ENCODE results near the gene SENP3. TPM values are rescaled to one million over a fixed set of nuclear protein-coding genes. Genes with fewer than 3 reads are reported as not detected.
A peak's percentile ranks its signal among the peaks of the same experiment; 100 is the strongest.

The SENP3 gene
- polyA plus RNA-seq, 1 donor = 90.9 TPM

DNA sequence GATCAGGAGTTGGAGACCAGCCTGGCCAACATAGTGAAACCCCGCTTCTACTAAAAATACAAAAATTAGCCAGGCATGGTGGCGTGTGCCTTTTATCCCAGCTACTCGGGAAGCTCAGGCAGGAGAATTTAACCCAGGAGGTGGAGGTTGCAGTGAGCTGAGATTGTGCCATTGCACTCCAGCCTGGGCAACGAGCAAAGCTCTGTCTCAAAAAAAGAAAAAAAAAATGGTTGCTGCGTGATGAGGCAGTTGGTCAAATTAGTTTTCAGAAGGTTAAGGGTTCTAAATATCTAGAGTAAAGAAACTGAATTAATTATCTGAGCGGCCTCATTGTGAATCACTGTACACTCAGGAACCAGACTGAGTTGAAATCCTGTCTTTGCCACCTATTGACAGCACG lies 14.2 kb downstream of the SENP3 start:
- DNase-seq = no peak

DNA sequence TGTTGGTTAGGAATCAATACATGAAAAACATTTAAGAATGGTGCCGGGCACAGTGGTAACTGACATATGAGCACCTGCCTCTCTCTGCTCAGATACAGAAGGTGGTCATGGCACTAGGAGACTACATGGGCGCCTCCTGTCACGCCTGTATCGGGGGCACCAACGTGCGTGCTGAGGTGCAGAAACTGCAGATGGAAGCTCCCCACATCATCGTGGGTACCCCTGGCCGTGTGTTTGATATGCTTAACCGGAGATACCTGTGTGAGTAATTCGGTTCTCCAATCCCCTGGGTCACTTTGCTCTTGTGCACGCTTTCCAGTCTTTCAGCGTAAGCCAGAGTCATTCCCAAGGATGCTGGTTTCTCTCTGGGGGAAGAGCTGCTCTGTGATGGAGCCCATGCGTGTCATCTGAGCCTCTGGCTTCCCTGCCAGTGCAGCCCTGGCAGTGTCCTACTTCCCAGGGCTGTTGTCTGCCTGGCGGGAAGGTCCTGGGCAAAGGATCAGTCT lies 14.8 kb downstream of the SENP3 start:
- no peak for DNase-seq

DNA sequence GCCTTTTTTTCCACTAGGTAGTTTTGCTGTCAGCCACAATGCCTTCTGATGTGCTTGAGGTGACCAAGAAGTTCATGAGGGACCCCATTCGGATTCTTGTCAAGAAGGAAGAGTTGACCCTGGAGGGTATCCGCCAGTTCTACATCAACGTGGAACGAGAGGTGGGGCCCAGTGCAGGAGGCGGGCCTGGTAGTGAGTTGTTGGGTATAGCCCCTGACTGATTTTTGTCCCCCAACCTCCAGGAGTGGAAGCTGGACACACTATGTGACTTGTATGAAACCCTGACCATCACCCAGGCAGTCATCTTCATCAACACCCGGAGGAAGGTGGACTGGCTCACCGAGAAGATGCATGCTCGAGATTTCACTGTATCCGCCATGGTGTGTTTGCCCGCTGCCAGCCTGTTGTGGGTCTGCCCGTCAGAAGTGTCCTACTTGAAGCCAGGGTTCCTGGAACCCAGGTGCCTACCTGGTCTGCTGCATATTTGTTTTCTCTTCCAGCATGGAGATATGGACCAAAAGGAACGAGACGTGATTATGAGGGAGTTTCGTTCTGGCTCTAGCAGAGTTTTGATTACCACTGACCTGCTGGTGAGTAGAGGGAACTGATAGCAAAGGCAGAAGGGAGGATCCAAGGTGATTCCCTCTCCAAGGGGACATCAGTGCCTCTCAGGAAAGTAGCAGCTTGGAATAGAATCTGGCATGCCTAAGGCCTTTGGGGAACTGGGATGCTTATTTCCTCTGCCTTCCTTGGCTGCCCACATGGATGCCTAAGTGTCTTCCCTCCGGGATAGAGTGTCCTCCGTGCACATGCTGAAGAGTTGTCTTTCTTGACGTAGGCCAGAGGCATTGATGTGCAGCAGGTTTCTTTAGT lies 15.8 kb downstream of the SENP3 start:
- no peak for DNase-seq

DNA sequence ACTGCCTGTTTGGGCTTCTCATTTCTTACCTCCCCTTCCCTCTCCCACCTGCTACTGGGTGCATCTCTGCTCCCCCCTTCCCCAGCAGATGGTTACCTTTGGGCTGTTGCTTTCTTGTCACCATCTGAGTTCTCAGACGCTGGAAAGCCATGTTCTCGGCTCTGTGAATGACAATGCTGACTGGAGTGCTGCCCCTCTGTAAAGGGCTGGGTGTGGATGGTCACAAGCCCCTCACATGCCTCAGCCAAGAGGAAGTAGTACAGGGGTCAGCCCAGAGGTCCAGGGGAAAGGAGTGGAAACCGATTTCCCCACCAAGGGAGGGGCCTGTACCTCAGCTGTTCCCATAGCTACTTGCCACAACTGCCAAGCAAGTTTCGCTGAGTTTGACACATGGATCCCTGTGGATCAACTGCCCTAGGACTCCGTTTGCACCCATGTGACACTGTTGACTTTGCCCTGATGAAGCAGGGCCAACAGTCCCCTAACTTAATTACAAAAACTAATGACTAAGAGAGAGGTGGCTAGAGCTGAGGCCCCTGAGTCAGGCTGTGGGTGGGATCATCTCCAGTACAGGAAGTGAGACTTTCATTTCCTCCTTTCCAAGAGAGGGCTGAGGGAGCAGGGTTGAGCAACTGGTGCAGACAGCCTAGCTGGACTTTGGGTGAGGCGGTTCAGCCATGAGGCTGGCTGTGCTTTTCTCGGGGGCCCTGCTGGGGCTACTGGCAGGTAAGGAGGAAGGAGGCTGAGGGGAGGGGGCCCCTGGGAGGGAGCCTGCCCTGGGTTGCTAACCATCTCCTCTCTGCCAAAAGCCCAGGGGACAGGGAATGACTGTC lies 17.5 kb downstream of the SENP3 start, which contains the start of gene CD68:
Gene CD68, plus strand, starts transcription at position 638 of the 833 bp plus-strand sequence. Its CDS starts 40 bp downstream, at position 678.
- DNase-seq = no peak

DNA sequence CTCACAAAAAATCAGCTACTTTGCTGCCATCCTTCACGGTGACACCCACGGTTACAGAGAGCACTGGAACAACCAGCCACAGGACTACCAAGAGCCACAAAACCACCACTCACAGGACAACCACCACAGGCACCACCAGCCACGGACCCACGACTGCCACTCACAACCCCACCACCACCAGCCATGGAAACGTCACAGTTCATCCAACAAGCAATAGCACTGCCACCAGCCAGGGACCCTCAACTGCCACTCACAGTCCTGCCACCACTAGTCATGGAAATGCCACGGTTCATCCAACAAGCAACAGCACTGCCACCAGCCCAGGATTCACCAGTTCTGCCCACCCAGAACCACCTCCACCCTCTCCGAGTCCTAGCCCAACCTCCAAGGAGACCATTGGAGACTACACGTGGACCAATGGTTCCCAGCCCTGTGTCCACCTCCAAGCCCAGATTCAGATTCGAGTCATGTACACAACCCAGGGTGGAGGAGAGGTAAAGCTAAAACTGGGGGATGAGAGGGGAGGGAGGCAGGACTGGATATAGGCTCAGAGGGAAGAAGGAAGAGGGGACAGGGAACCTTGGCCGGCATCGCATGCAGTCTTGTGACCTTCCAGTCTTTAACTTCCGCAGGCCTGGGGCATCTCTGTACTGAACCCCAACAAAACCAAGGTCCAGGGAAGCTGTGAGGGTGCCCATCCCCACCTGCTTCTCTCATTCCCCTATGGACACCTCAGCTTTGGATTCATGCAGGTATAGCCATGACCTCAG lies 18.3 kb downstream of the SENP3 start:
- no peak for DNase-seq

DNA sequence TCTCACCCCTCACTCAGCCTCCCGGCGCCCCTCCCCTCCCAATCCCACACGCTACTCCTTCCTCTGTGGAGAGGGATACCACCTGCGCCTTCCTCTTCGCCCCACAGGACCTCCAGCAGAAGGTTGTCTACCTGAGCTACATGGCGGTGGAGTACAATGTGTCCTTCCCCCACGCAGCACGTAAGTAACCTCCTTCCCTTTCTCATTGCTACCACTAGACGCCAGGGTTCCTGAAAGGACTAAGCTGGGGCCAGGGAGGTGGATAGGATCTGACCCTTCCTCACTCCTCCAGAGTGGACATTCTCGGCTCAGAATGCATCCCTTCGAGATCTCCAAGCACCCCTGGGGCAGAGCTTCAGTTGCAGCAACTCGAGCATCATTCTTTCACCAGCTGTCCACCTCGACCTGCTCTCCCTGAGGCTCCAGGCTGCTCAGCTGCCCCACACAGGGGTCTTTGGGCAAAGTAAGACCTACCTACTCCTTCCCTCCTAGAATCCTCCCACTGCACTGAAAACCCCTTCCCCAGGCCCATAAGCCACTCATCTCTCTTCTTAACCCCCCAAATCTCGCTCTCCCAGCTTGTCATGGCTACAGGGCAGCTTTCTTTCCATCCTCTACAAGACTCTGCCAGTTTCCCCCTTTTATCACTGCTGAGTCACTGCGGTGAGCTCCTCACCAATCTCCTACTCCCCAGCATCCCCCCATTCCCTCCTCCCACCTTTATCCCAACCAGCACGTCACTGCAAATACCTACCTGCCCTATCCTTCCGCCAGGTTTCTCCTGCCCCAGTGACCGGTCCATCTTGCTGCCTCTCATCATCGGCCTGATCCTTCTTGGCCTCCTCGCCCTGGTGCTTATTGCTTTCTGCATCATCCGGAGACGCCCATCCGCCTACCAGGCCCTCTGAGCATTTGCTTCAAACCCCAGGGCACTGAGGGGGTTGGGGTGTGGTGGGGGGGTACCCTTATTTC lies 19.2 kb downstream of the SENP3 start:
- DNase-seq = no peak

DNA sequence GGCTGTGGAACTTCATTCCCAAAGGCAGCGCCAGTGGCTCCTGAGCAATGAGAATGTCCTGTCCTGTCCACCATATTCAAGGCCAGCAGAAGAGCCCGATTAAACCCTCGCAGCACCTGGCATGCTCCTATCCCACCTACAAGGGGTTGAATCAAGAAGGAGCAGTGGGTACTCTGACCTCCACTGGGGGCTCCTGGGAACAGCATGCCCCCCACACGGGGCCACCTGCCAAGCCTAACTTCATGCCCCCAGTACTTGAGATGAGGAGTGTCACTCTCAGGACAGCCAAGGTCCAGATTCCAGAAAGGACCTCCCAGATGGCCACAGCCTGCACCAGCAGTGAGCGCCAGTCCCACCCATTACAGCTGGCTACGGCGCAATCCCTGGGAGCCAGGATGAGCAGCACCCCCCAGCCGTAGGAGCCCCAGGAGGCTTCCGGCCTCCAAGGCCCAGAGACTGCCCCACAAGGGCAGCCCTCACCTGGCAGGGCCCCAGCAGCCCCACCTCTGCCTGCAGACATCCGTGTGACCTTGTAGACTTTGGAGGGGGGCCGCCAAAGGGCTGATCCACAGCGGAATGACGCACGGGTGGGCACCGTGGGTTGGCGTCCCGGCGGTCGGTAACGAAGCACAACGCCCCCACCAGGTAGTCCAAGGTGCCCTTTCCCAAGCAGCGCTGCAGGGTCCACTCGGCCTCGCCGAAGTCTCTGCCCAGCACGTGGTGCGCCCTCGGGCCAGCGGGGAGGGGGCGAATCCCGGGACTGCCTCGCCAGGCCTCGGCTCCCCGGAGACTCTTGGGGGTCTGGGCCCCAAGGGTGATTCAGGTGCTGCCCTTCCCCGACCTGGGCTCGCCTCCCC lies 20.9 kb downstream of the SENP3 start:
- no peak for DNase-seq

DNA sequence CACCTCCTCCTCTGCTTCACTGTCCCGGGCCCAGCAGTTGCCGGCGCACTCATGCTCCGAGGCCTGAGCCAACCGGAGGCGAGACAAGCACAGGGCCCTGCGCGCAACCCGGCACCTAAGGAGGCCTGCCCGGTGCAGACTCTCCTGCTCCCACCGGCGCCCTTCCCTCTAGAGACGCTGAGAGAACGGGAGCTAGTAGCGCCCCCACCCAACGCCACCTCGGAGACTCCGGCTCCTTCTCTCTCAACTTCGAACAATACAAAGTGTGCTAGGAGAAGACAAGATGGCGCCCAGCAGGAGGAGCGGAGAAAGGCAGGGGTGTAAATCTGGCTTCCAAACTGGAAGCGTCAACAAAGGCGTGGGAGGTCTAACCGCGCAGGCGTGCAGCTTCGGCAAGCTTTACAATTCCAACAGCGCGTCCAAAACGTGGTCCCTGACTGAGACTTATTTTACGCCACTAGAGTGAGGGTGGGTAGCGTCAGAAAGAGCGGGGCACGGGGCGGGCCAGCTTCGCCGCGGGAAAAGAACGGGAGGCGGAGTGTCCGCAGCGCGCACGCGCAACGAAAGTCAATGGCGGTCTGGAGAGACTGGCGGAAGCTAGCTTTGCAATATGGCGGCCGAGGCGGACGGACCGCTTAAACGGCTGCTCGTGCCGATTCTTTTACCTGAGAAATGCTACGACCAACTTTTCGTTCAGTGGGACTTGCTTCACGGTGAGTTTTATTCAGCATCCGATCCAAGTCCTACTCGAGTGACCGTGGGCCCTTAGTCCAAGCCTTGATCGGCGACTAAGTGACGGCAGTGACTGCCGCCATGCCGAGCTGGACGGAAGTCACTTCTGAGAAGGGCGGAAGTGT lies 21.8 kb downstream of the SENP3 start, which contains the start of gene MPDU1:
Gene MPDU1, plus strand, starts transcription at position 600 of the 857 bp plus-strand sequence. Its CDS starts 11 bp downstream, at position 611.
- DNase-seq = peak; percentile 97

DNA sequence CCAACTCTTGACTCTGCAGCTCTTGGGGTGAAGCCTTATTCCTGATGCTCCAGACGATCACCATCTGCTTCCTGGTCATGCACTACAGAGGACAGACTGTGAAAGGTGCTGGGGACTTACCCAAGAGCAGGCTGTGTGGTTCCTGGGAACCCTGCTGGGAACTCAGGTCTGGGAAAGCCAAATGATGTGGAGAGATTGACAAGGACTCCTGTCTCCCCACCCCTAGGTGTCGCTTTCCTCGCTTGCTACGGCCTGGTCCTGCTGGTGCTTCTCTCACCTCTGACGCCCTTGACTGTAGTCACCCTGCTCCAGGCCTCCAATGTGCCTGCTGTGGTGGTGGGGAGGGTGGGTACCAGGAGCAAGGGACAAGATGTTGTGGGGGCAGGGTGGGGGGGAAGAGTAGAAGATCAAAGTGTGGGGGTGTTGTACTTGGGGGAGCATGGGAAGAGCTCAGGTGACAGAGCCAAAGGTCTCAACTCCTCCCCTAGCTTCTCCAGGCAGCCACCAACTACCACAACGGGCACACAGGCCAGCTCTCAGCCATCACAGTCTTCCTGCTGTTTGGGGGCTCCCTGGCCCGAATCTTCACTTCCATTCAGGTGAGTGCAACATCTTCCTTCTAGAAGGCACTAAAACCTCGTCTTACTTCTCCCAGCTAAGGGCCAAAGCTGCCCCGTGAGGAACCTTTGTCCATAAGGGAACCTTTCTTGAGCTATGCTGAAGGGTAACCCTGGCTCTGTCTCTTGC lies 25.1 kb downstream of the SENP3 start:
- no peak for DNase-seq

DNA sequence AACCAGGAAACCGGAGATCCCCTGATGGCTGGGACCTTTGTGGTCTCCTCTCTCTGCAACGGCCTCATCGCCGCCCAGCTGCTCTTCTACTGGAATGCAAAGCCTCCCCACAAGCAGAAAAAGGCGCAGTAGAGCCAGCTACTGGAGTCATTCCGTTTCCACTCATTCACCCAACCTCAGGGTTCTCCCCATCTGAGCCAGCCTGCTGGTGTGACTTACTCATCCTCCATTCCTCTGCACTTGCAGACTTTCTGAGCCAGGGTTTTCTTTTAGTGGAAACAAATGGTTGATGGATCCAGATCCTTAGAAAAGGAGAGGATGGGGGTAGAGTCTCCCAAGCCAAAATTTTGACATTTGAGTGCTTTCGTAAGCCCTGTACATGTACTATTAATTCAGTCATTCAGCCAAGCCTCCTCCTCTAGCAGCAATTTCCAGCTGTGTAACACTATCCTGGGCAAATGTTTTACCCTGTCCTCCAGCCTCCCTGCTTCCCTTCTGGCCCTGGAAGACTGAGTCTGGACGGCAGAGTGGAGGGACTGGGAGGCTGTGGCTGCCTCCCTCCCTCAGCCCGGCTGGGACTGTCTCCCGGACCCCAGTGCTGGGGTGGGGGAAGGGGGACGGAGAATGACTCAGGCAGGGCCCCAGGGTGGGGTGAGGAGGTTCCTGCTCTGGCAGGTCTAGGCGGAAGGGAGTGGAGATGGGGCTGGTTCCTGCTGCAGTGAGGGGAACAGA lies 25.9 kb downstream of the SENP3 start:
- DNase-seq = no peak

DNA sequence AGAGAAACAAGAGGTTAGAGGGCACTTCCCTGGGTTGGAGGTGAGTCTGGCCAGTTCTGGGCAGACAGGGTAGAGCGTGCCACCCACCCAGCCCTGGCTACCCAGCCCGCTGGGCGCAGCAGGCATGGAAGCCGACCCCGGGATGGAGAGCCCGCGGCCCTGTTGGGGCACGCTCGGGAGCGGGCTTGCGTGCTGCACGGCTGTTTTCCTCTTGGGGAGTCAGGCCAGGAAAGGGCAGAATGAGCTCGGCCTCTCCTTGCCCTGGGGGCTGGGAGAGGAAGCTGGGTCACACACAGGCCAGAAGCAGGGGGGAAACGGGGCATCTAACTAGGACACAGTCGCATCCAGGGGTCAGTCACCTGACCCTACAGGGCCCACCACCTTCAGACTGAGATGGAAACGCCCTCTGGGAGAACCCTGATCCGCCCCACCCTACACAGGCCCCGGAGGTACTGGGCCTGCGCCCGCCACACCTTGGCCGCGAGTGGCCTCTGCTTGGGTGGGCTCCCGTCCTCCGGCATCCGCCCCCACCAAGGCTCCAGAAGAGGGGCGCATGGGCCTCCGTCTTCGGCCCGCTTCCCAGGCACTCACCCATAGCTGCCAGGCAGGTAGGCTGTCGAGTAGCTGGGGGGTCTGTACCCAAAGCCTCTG lies 27.0 kb downstream of the SENP3 start:
- DNase-seq = no peak

DNA sequence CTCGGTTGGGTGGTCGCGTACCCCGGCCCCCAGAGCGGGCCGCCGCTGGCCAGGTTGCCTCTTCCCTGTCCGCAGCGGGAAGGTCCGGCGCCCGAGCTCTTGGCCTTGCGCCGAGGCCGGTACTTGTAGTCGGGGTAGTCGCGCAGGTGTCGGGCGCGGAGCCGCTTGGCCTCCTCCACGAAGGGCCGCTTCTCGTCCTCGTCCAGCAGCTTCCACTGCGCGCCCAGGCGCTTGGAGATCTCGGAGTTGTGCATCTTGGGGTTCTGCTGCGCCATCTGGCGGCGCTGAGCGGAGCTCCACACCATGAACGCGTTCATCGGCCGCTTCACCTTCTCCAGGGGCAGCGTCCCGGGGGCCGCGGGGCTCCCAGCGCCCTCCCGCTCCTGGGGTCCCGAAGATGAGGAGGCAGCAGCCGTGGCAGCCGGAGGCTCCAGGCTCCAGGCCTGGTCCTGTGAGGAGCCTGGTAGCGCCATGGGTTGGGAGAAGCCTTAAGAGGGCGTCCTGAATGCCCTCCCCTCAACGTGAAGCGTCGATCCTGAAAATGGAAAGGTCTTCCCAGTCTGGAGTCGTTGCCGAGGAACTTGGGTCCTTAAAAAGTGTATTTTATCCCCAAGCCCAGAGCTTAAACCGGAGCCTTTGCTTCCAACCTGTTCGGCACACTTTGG lies 27.6 kb downstream of the SENP3 start:
- peak; percentile 86 for DNase-seq

DNA sequence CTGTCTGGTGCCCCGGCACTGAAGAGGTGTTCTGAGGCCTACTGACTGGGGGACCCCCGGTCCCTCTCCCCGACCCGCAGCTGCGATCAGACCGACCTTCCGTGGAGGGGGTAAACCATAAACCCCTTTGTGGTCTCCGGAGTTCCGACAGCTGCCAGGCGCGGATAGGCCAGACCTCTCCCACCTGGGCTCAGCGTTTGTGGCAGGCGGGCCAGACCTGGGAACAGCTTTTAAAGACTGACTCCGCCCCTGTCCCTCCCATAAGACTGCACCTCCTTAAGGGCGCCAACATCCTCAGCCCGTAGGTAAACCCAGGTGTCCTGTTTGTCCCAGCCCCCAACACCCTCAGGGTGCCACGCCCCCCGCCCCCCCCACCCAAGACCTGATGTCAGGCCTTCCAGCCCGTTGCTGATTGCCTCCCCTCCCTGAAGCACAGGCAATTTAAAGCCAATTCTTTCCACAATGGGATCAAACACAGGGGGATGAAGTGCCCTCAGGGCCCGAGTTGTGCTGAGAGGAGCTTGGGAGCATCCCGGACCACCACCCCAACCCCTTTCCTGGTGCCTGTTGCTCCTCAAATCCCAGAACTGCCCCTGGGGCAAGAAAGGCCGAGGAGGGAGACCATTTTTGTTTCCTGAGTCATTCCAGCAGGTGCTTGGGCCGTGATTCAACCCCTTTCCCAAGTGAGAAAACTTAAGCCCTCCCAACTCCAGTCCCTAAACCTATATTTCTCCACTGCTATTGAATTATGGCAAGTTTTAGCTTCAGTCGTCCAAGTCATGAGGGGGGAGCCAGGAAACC lies 28.4 kb downstream of the SENP3 start, which contains the start of gene SOX15:
Gene SOX15, minus strand, starts transcription at position 204 of the 801 bp plus-strand sequence. CDS start 418 bp downstream, outside the sequence.
- DNase-seq = no peak

DNA sequence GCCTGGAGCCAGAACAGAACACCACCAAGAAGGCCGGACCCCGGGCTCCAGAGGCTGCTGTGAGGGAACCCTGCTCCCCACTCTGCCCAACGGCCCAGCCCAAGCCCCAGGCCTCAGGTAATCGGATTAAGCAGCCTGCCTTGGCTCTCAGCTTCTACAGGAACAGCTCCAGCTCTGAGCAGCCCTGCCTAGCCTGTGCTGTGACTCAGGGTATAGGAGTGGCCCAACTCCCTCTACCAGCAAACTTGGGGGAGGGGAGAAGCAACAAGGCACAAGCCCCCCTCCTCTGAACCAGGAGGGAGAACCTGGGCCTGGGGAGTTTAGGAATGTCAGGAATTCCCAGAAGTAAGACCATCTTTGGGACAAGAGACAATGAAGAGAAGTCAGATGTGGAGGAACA lies 29.0 kb downstream of the SENP3 start:
- DNase-seq = no peak

DNA sequence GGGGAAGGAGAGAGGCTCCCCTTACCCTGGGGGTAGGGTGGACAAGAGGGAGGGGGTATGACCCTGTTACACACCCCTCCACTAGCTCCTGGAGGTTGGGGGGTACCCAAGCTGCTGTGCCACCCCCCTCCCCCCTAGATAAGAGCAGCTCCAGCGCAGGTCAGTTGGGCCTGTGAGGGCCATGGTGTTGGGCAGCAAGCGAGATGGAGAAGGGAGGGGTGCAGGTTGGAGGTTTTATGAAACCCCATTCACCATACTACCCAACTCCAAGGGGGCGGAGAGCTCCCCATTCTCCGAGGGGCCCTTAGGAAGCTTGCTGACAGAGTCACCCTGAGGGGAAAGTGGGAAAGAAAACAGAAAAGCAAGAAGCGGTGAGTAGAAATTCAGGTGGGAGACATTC lies 29.9 kb downstream of the SENP3 start:
- DNase-seq = no peak
